K562 (cell line): ENCODE results near the gene PRR19. TPM values are rescaled to one million over a fixed set of nuclear protein-coding genes. Genes with fewer than 3 reads are reported as not detected.

ENCODE experiments used
- C11orf30 ChIP-seq: fragments of 450-650 bp; IDR thresholded peaks from 2 replicates; pipeline ENCODE4 v1.6.1; 2016; ENCODE audit warnings: low read depth, mild to moderate bottlenecking
- E2F4 ChIP-seq: sonication (generic); formaldehyde crosslinking; IDR thresholded peaks from 2 replicates; pipeline ENCODE4 v1.8.0; 2022; ENCODE audit warnings: mild to moderate bottlenecking, low read depth, missing genetic modification reagents
- EP300 ChIP-seq: IDR thresholded peaks from 2 replicates; pipeline ENCODE4 v1.6.1; 2012; ENCODE audit warnings: low read length, improper control_type of control experiment
- EP400 ChIP-seq: fragments of 450-650 bp; IDR thresholded peaks from 2 replicates; pipeline ENCODE4 v1.6.1; 2017; ENCODE audit warnings: antibody characterized with exemption, mild to moderate bottlenecking, moderate library complexity
- FOXJ2 ChIP-seq: fragments of 200-800 bp; sonication (Bioruptor generic); IDR thresholded peaks from 2 replicates; pipeline ENCODE4 v1.6.1; 2016; ENCODE audit warnings: missing genetic modification characterization, missing compliant biosample characterization
- FOXM1 ChIP-seq, 2 experiments: fragments of 450-650 bp in 1 of 2; sonication (generic) in 1 of 2; formaldehyde crosslinking in 1 of 2; IDR thresholded peaks; 2 replicates each; pipeline versions ENCODE4 v1.6.1 to v1.9.0; 2017 to 2022; ENCODE audit warnings: low read depth in 2 of 2, mild to moderate bottlenecking in 2 of 2, missing genetic modification reagents in 1 of 2, moderate library complexity in 1 of 2
- HDAC3 ChIP-seq: fragments of 450-650 bp; IDR thresholded peaks from 2 replicates; pipeline ENCODE4 v1.6.1; 2018; ENCODE audit warnings: borderline replicate concordance, mild to moderate bottlenecking, moderate library complexity; ENCODE audit not compliant: partially characterized antibody
- JUND ChIP-seq, 2 experiments: IDR thresholded peaks; 2 replicates in 1 of 2; 3 replicates in 1 of 2; pipeline ENCODE4 v1.6.1; 2011; ENCODE audit warnings: borderline replicate concordance in 2 of 2, low read depth in 2 of 2, low read length in 2 of 2, improper control_type of control experiment in 1 of 2, missing biosample characterization in 1 of 2, missing genetic modification characterization in 1 of 2, missing genetic modification reagents in 1 of 2
- MAZ ChIP-seq, 2 experiments: fragments of 450-650 bp in 1 of 2; sonication (generic) in 1 of 2; formaldehyde crosslinking; IDR thresholded peaks in 1 of 2; conservative IDR thresholded peaks in 1 of 2; 2 replicates each; pipeline versions ENCODE4 v1.4.0 to v1.5.0; 2020; ENCODE audit warnings: mild to moderate bottlenecking in 1 of 2, missing genetic modification reagents in 1 of 2
- NBN ChIP-seq: fragments of 450-650 bp; IDR thresholded peaks from 2 replicates; pipeline ENCODE4 v1.6.1; 2016; ENCODE audit warnings: low read depth, mild to moderate bottlenecking
- NFATC3 ChIP-seq: fragments of 450-650 bp; IDR thresholded peaks from 2 replicates; pipeline ENCODE4 v1.6.1; 2017; ENCODE audit warnings: mild to moderate bottlenecking
- PHF8 ChIP-seq: fragments of 200-600 bp; sonication (generic); IDR thresholded peaks from 2 replicates; pipeline ENCODE4 v1.6.1; 2012; ENCODE audit warnings: mixed run types, mild to moderate bottlenecking, inconsistent platforms, low read length, moderate library complexity, borderline replicate concordance
- SNIP1 ChIP-seq: fragments of 450-650 bp; IDR thresholded peaks from 2 replicates; pipeline ENCODE4 v1.7.1; 2017; ENCODE audit warnings: low read depth, mild to moderate bottlenecking
- U2AF2 ChIP-seq: fragments of 200-400 bp; formaldehyde crosslinking; optimal IDR thresholded peaks from 2 replicates; pipeline ENCODE3; 2017; ENCODE audit warnings: low read depth, mild to moderate bottlenecking, low read length
- ZNF12 ChIP-seq: sonication (generic); formaldehyde crosslinking; IDR thresholded peaks from 2 replicates; pipeline ENCODE4 v1.4.0; 2020; ENCODE audit warnings: mild to moderate bottlenecking, missing genetic modification reagents
- ZNF311 ChIP-seq: fragments of 250-450 bp; sonication (Bioruptor Pico); IDR thresholded peaks from 2 replicates; pipeline ENCODE4 v1.4.0; 2020; ENCODE audit warnings: mild to moderate bottlenecking, moderate library complexity
- ZNF354B ChIP-seq: fragments of 250-450 bp; sonication (Bioruptor Pico); IDR thresholded peaks from 2 replicates; pipeline ENCODE4 v1.4.0; 2020
- polyA plus RNA-seq, 8 experiments: library from polyadenylated mRNA; depleted of rRNA in 4 of 8; stranded (reverse) in 5 of 8; unstranded in 3 of 8; fragments of >200 nt; fragmentation: Nextera tagmentation in 2 of 8; fragmentation: Illumina TruSeq in 1 of 8; extraction: Ambion mirVana in 2 of 8; extraction: Trizol in 1 of 8; gene quantifications; 2 replicates each; pipeline versions ENCODE4 v1.2.1 to v1.2.3, GENCODE V29; 2011 to 2014; ENCODE audit warnings: inconsistent platforms in 1 of 8, missing spikeins in 1 of 8
- total RNA-seq, 7 experiments: library from RNA; depleted of rRNA in 6 of 7; stranded (reverse); fragments of >200 nt in 6 of 7; fragmentation: Illumina TruSeq in 2 of 7; extraction: Trizol in 2 of 7; gene quantifications; 2 replicates each; pipeline versions ENCODE4 v1.2.1 to v1.2.3, GENCODE V29; 2011 to 2021; ENCODE audit warnings: low replicate concordance in 1 of 7
- TF ChIP-seq, protein P1 (sequence below): sonication (generic); formaldehyde crosslinking; IDR thresholded peaks from 2 replicates; pipeline ENCODE4 v1.8.0; 2022; ENCODE audit warnings: mild to moderate bottlenecking, missing genetic modification reagents
- TF ChIP-seq, protein P2 (sequence below), 3 experiments: fragments of 200-800 bp in 1 of 3; fragments of 250-450 bp in 1 of 3; fragments of 450-650 bp in 1 of 3; sonication (Bioruptor Pico) in 1 of 3; sonication (Bioruptor generic) in 1 of 3; formaldehyde crosslinking in 1 of 3; IDR thresholded peaks; 2 replicates each; pipeline versions ENCODE4 v1.6.1 to v1.8.0; 2016 to 2022; ENCODE audit warnings: mild to moderate bottlenecking in 2 of 3, missing genetic modification characterization in 2 of 3, missing compliant biosample characterization in 1 of 3, moderate library complexity in 1 of 3
- TF ChIP-seq, protein P3 (sequence below): sonication (generic); formaldehyde crosslinking; IDR thresholded peaks from 2 replicates; pipeline ENCODE4 v1.8.1; 2023; ENCODE audit warnings: mild to moderate bottlenecking, missing genetic modification reagents, moderate library complexity

Gene PRR19
- total and polyA plus RNA-seq, 9 of the 15 experiments (the other 6 are each of a cell fraction or from before 2014, with no cell fraction given): 0.10 to 1.6 (median 0.54) TPM

DNA sequence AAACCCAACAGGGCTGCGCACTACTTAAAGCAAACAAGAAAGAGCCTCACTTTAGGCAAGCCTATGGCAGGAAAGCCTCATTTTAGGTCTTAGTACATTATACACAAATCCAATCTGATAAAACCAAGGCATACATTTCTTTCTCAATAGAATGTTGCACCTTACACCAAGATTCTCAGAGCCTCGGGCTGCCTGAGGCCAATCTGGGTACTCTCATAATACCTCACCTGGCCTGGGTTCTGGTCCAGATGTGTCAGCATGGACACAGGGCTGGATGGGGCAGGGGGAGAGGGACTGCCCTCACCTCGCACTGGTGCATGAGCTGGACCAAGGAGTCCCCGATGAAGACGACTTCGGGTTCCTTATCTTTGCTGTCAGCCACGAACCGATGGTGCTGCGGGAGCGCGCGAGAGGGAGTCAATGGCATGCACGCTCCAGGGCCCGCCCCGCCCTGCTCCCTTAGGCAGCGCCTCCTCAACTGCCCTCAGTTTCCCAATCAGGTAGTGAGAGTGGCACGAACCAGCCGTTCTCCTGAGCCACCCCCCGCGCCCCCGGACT lies at the start of gene PRR19 (continued):
- TF ChIP-seq MAZ (CRISPR knock-in tag; conservative IDR thresholded peaks at IDR 0.05 in 1 of 2, IDR thresholded peaks at IDR 0.05 in 1 of 2): no peak
- TF ChIP-seq ZNF311 (CRISPR knock-in tag): no peak
- no peak for TF ChIP-seq SNIP1
- TF ChIP-seq E2F4 (CRISPR knock-in tag): no peak
- no peak for TF ChIP-seq HDAC3
- no peak for TF ChIP-seq ZNF12 (CRISPR knock-in tag)
- TF ChIP-seq JUND (IDR thresholded peaks at IDR 0.05; ENCODE audit: borderline replicate concordance, low read depth, low read length): no peak
- 0 out of 3 replicates have a peak, but pooled peaks have one; percentile 20 for TF ChIP-seq JUND (tag; IDR thresholded peaks at IDR 0.05; ENCODE audit: borderline replicate concordance, low read depth, low read length)
- TF ChIP-seq, protein P1, sequence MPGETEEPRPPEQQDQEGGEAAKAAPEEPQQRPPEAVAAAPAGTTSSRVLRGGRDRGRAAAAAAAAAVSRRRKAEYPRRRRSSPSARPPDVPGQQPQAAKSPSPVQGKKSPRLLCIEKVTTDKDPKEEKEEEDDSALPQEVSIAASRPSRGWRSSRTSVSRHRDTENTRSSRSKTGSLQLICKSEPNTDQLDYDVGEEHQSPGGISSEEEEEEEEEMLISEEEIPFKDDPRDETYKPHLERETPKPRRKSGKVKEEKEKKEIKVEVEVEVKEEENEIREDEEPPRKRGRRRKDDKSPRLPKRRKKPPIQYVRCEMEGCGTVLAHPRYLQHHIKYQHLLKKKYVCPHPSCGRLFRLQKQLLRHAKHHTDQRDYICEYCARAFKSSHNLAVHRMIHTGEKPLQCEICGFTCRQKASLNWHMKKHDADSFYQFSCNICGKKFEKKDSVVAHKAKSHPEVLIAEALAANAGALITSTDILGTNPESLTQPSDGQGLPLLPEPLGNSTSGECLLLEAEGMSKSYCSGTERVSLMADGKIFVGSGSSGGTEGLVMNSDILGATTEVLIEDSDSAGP (CRISPR knock-in tag): no peak
- TF ChIP-seq, protein P2, sequence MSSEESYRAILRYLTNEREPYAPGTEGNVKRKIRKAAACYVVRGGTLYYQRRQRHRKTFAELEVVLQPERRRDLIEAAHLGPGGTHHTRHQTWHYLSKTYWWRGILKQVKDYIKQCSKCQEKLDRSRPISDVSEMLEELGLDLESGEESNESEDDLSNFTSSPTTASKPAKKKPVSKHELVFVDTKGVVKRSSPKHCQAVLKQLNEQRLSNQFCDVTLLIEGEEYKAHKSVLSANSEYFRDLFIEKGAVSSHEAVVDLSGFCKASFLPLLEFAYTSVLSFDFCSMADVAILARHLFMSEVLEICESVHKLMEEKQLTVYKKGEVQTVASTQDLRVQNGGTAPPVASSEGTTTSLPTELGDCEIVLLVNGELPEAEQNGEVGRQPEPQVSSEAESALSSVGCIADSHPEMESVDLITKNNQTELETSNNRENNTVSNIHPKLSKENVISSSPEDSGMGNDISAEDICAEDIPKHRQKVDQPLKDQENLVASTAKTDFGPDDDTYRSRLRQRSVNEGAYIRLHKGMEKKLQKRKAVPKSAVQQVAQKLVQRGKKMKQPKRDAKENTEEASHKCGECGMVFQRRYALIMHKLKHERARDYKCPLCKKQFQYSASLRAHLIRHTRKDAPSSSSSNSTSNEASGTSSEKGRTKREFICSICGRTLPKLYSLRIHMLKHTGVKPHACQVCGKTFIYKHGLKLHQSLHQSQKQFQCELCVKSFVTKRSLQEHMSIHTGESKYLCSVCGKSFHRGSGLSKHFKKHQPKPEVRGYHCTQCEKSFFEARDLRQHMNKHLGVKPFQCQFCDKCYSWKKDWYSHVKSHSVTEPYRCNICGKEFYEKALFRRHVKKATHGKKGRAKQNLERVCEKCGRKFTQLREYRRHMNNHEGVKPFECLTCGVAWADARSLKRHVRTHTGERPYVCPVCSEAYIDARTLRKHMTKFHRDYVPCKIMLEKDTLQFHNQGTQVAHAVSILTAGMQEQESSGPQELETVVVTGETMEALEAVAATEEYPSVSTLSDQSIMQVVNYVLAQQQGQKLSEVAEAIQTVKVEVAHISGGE (CRISPR knock-in tag; IDR thresholded peaks at IDR 0.05): no peak
- no peak for TF ChIP-seq U2AF2
- TF ChIP-seq EP300: no peak
- no peak for TF ChIP-seq C11orf30
- TF ChIP-seq, protein P3, sequence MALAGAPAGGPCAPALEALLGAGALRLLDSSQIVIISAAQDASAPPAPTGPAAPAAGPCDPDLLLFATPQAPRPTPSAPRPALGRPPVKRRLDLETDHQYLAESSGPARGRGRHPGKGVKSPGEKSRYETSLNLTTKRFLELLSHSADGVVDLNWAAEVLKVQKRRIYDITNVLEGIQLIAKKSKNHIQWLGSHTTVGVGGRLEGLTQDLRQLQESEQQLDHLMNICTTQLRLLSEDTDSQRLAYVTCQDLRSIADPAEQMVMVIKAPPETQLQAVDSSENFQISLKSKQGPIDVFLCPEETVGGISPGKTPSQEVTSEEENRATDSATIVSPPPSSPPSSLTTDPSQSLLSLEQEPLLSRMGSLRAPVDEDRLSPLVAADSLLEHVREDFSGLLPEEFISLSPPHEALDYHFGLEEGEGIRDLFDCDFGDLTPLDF (CRISPR knock-in tag): no peak
- no peak for TF ChIP-seq PHF8
- TF ChIP-seq EP400: no peak
- TF ChIP-seq NFATC3: no peak
- TF ChIP-seq FOXM1 (IDR thresholded peaks at IDR 0.05; ENCODE audit: low read depth): no peak
- no peak for TF ChIP-seq FOXM1 (CRISPR knock-in tag; IDR thresholded peaks at IDR 0.05; ENCODE audit: low read depth)
- TF ChIP-seq NBN: no peak
- no peak for TF ChIP-seq ZNF354B (CRISPR knock-in tag)
- no peak for TF ChIP-seq FOXJ2 (tag)
